IMR-90 (cell line): ENCODE results near the gene FCSK.

Source experiments
- CEBPB ChIP-seq: IDR thresholded peaks from 2 replicates; pipeline ENCODE4 v1.6.1; 2012; ENCODE audit warnings: low read depth, low read length, improper control_type of control experiment
- CTCF ChIP-seq: conservative IDR thresholded peaks from 2 replicates; pipeline ENCODE4 v1.5.1; 2012; ENCODE audit warnings: mild to moderate bottlenecking, low read depth, low read length, improper control_type of control experiment
- MXI1 ChIP-seq: IDR thresholded peaks from 2 replicates; pipeline ENCODE4 v1.6.1; 2012; ENCODE audit warnings: low read depth, mild to moderate bottlenecking, low read length, moderate library complexity, borderline replicate concordance
- POLR2A ChIP-seq: IDR thresholded peaks from 2 replicates; pipeline ENCODE4 v1.6.1; 2012; ENCODE audit warnings: mild to moderate bottlenecking, low read depth, low read length
- RCOR1 ChIP-seq: IDR thresholded peaks from 2 replicates; pipeline ENCODE4 v1.6.1; 2012; ENCODE audit warnings: mild to moderate bottlenecking, low read length, improper control_type of control experiment; ENCODE audit not compliant: insufficient replicate concordance
- SMC3 ChIP-seq: fragments of 150-350 bp; IDR thresholded peaks from 2 replicates; pipeline ENCODE4 v1.6.1; 2016; ENCODE audit warnings: low read depth, mild to moderate bottlenecking, antibody characterized with exemption, low read length, moderate library complexity

DNA sequence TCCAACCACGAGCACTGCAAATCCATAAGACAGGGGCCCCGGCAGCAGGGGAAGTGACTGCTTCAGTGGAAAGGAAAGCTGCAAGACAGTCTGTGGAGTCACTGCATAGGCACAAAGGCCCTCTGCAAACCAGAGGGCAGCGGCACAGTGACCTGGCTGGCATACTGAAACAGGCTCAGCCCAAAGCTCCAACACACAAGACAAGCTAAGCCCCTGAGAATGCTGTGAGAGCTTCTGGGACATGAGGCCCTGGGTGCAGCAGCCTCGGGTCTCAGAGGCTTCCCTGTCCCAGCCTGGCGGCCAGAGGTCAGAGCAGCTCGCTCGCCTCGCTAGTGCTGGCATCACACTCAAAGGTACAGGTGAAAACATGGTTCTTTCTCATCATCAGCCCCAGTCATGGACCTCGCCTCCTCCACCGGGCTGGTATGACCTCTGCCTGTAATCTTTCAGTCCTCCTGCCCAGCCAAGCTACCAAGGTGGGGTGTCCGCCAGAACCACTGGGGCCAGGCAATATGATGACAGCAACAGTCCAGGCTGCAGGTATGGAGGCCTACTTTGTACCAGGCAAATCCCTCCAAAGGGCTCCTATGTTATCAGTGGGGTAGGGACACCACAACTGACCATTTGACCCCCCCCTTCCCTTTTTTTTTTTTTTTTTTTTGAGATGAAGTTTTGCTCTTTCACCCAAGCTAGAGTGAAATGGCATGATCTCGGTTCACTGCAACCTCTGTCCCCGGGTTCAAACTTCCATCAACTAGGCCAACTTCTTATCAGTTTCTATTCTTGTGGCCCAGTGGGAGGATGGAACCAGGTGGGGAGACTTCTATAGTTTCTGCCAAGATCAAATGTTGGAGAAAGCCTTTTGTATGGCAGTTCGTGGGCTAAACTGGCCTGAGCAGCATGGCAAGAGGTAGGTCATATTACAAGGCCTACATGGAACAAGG is 34.7 kb upstream of the FCSK start:
- TF ChIP-seq CEBPB (no peak), MXI1 (no peak), CTCF (no peak), POLR2A (no peak), RCOR1 (no peak), SMC3 (no peak)
